ENCODE measurements around the gene INHBA.

Gene INHBA

DNA sequence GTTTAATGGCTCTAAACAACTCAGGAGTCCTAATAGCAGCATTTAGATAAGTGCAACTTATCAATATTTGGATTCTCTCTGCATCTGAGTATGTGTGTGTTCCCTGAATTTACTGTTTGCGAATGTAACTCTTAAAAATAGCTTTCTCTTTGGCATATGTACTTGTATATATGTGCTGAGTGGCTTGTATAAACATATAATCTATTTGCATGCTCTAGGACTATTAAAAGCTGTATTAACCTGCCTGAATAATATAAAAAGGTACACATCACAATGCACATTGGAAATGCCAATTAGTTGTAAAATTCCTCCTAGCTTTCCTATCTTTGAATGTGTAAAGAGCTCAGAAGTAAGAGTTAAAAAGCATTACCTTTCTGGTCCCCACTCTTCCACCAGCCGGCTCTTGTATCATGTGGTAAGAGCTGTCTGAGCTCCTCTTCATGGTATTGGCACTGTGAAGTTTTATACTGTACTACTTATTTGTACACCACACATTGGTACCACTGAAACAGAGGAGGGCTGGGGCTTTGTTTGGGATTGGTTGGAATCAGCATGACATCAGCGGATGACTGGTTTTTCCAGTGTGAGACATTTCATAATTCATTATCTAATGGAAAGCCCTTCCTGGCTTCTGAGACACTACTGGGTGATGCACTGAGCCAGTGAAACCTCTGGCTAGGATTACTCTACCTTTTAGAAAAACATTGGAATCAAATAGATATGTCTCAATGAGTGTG, at the start of gene INHBA:
Gene INHBA (minus strand): TSS at position 456 of the 737 bp plus-strand sequence. CDS start 2,716 bp downstream, outside the sequence.
- peak; percentile 97 for DNase-seq

DNA sequence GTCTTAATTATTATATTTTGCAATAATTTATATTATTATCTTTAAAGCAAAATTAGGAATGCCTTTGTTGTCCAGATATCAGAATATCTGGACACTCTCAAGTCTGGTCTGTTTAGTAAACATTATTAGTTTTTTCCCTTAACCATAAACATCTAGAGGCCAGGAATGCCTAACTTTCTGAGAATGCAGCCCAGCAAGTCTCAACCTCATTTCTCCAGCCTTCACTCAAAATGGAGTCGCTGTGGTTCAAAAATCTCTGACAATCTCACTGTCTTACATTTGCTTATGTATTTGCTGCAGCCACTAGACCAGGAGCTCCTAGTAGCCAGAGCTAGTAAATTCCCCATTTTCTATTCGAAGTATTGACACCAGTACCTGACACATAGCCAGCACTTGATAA, 49.7 kb upstream of the INHBA start:
- DNase-seq, result no peak

DNA sequence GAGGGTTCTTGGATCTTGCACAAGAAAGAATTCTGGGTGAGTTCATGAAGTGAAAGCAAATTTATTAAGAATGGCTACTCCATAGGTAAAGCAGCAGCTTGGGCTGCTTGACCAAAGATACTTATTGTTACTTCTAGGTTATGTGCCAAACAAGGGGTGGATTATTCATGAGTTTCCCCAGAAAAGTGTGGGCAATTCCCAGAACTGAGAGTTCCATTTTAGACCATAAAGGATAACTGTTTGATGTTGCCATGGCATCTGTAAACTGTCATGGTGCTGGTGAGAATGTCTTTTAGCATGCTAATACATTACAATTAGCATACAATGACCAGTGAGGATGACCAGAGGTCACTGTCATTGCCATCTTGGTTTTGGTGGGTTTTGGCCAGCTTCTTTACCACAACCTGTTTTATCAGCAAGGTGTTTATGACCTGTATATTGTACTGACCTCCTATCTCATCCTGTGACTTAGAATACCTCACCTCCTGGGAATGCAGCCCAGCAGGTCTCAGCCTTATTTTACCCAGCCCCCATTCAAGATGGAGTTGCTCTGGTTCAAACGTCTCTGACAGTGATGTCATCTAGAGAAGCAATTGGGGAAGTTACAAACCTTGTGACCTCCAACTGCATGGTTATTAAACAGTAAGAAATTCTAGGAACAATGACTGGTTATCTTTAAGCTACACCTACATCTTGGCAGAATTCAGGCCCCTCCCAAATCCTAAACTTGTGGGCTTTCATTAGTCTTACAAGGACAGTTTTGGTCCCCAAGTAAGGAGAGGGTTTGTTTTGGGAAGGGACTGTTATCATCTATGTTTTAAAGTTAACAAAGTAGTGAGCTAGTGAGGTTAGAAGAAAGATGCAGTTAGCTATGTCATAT, 48.0 kb upstream of the INHBA start:
- DNase-seq, result no peak

DNA sequence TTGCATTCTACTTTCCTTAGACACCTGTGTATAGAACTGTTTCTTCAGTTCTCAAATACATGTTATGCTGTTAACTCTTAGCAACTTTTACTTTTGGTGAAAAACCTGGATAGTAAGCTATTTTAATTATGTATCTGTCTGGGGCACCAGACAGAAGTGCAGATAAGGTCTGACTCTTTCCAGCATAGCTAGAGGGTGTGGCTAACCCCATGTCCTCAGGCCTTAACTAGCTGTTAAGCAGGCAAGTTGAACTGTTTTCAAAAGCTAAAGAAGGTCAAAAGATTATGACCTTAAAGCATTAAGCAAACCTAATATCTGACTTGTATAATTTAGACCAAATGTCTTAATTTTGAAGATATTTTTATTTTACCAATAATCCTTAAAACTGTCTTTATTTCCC, 45.1 kb upstream of the INHBA start:
- no peak for DNase-seq

DNA sequence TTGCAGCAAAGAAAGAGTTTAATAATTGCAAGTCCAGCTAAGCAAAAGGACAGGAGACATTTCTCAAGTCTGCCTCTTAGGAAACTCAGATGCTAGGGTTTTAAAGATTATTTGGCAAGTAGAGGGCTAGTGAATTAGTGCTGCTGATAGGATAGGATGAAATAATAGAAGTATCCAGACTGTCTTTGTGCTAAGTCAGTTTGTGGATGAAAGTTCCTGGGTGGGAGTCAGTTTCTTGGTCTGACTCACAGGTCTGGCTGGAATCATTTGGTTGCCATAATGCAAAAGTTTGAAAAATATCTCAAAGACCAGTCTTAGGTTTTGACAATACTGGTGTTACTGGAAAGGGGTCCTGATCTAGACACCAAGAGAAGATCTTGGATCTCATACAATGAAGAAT, 42.6 kb upstream of the INHBA start:
- peak; percentile 39 for DNase-seq

DNA sequence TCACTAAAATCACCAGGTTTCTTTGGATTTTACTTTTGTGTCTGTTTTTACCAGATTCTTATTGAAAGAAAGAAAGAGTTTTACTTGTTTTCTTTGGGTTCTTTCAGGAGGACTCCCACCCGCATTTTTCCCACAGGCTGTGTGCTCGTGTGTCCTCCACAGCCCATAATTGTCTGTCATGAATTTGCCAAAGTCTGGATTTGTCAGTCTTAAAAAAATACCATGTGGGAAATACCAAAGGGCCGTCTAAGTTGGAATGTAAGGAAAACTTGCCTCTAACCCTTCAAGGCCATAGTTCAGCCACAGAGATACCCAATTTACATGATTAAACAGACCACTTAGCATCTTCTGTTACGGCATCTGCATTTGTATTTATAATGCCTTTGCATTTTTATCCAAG, 41.3 kb upstream of the INHBA start:
- peak; percentile 20 for DNase-seq

DNA sequence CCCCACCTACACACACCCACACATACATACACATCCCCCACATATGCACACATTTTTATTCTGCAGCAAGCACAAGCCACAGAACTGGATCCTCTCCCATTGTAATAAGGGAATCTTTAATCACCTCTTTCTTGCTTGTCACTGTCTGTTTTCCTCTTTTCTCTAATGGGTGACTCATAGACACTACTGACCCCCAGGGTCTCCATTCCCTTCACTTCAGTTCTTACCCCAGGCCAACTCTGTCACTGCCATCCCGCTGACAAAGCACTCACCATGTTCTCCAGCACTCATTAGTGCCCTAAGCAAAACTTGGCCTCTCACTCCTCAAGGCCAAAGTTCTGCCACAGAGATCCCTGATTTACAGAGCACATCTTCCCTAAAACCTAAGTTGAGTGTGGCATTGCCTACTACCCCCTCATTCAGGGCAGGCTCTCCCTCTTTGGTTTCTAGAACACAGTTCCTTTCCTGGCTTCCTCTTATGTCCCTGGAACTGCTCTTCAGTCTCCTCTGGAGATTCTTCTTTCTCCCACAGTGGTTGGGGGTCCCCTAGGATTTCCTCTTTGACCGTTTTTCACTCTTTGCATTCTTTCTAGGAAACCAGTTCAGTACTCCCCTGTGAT, 39.6 kb upstream of the INHBA start:
- no peak for DNase-seq

DNA sequence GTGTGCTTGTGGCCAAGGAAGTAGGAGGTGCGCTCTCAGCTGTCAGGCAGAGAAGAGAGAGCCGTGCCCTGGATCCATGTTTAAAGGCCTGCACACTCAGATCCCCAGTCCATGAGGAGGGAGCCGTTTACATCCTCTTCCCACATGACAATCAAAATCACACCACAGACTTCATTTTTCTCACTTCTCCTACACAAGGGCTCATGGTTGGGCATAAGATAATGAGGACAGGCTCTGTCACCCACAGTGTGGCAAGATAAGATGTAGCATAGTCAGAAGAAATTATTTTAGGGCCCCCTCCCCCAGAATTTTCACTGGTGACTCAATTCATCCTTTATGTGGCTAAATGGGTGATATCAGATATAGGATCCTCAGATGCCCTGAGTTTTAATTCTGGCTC, 35.9 kb upstream of the INHBA start:
- DNase-seq, result no peak

DNA sequence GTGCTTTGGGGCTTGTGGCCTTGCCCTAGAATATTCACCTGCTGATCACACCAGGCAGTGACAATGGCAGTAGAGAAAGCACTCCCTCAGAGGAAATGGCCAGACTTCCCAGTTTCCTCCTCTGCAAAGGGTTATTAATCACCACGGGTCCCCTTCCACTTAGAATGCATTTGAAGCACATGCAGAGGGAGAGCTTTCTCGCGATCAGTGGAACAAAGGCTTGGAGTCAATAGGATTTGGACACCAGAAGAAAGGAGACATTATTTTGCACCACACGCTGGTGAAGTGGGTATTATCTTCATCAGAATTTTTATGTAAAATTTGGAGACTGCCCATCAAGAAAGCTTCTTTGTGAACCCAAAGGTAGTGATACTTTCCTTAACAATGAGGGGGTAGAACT, 35.4 kb upstream of the INHBA start:
- DNase-seq, result no peak

DNA sequence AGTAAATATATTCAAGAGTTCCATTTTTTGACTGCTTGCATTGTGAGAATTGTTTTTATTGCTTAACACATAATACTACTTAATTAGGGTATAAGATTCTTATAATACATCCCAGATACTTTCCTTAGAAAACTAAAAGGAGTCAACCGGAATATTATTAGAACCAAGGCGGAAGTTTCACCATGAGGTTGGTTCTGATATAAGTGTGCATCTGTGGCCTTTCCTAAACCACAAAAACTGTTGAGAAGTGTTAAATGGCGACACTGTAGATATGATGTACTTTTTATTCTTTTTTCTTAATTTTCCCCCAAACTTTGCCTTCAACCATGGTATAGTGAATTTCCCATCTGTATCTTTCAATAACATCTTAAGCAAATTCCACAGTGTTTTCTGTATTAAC, 32.3 kb upstream of the INHBA start:
- DNase-seq, result no peak

DNA sequence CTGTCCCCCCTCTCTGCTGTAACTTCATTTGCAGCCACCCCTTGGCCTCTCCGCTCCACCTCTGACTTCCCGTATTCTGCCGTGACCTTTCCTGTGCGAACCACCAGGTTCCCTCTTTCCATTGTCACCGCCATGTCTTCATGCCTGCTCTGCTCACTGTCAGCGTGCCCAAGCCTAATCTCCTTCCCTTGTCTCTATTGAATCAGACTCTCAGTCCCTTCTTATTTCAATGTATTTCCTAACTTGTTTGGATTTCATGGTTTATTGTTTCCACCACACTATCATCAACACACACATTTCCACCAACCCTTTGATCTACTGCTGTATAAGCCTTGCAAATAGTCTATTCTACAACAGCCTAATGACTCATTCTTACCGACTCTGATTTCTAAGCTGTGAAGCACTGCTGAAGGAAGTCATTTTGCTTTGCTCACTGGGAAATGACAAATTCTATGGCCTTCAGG, 30.0 kb upstream of the INHBA start:
- DNase-seq, result peak; percentile 30

DNA sequence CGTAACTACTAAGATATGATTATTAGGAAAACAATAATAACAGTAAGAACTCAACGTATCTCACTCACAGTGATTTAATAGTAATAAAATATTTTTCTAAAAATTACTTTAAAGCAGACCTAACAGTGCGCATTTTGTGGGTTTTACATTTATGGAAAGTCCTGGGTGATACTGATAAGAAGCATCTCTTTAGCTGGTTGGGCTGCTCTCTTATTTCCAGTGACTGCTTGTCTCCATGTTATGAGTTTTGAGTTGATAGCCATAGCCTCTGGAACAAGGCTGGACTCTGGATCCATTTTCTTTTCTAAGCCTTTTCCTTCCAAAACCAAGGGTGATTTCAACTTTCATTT, 29.5 kb upstream of the INHBA start:
- DNase-seq, result no peak

DNA sequence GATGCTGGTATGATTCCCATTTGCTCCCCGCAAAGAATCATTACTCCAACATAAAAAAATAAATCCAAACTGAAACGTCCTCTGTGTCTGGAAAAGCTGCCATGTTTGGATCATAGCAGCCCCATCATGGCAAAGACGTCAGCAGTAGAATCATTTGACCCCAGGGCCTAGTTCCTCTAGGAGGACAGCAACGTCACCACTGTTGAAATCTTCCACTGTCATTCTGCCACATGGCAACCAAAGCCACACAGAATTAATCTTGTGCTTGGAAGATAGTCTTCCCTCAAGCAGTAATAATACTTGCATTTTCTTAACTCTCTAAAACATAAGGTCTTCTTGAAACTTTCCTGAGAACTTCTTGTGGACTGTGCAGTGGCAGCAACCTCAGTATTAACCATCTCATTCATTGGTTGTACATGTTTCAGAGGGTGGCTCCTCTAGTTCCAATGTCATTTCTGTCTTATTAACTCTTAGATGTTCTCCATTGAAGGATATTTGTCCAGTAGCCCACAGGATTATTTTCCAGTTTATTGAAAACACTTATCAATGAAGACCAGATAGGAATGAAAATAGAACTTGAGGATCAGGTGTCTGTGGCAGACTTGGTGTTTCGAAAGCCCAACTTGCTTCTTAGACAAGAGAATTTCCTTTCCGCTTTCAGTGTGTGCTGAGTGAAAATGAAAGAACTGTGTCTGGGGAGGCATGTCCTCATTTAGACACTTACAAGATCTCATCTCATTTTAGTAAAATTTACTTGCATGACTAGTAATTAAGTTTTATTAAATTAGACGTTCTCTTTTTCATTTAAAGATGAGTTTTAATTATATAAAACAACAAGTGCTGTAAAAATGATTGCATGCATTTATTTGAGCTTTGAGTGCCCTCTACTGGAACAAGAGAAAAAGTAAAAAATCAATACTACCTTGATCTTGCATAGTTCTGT, 28.9 kb upstream of the INHBA start:
- DNase-seq, result peak; percentile 33

DNA sequence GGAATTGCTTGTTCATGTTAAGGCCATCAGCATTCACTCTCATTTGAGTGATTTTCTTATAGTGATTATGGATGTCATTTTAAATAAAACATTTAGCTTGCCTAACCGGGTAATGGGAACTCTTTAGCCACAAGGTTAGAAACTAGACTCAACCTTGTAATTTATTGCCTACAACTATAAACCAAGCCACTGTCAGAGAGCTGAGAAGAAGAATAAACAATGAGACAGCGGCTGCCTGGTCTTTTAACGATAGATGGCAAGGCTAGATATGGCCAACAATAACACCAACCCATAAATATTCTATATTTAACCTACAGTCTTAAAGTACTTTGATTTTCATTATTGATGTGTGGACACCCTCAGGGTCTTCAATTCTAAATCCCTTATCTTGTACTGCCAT, 27.8 kb upstream of the INHBA start:
- DNase-seq, result no peak

DNA sequence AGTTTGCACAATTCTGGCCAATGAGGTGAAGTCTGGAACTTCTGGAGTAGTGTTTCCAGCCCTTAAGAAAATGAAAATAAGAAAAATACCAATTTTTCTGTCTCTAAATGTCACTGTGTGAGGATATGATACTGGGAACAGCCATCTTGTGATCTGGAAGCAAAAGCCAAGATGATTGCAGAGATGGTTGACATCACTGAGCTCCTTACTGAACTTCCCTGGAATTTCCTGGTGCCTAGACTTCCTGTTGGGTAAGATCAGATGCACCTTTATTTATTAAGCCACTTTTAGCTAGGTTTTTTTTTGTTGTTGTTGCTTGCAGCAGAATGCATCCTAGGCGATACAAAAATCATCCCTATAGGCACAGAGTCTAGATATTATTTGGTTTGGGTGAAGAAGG, 27.3 kb upstream of the INHBA start:
- DNase-seq, result no peak

DNA sequence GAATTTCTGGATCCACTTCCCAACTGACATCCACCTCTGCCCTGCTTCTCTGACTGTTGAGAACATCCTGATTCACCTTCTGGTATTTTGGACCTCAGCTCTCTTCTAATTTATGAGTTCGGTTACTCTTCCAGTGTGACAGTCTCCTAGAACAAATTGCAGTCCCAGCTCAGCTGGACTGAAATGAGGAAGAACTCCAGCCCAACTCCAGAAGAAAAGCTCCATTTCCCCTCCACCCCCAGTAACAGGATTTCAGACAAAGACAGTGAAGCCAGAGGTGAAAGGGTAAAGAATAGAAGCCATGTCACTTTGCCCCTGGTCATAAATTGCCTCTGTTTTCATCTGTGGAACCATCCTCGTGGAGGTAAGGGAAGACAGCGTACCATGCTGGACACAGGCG, 26.2 kb upstream of the INHBA start:
- no peak for DNase-seq

DNA sequence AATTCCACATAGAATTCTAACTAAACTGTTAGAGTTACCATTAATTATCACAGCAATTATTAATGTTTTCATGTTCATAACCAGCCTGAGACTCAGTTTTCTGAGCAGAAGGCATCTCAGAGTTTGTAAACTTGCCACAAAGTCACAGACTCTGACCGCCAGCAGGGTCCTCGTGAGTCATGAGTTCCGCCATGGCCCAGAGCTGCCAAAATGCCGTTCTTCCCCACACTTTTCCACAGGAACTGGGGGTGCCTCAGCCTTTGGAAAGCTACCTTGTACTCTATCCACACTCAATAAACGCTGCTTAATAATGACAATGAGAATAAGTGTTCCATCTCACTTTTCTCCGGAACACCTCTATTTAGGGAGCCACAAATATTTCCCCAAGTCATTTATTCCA, 22.1 kb upstream of the INHBA start:
- DNase-seq, result no peak

DNA sequence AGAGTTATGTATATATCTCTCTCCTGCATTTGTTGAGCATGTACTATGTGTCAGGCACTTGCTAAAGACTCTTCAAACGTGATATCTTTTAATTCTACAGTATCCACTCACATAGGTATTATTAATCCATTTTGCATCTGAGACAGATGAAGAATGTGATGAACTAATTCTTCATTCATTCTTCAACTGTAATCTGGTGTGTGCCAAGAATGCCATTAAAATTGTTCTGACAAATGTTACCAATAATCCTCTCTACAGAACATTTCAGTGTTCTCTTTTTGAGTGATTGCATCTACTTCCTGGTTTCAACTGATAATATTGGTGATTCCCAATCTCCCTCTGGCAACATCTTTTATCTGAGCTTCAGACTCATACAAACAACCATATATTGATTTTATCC, 18.0 kb upstream of the INHBA start:
- no peak for DNase-seq

DNA sequence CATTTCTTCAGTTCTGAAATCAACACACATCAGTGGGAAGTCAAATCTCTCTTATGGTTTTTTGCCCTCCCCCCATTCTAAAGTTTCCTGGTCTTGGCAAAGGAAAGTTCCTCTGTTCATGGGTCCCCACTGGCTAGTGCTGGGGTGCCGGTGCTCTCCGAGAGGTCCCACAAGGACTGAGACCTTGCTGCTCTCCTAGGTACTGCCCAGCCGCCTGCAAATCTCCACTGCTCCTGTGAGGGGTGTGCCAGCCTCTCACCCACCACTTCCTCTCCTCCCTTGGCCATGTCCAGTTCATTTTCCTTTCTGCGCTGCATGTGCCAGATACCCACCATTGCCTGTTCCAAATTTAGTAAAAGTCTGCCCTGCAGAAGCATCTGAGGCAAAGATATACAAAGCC, 17.2 kb upstream of the INHBA start:
- DNase-seq, result no peak

DNA sequence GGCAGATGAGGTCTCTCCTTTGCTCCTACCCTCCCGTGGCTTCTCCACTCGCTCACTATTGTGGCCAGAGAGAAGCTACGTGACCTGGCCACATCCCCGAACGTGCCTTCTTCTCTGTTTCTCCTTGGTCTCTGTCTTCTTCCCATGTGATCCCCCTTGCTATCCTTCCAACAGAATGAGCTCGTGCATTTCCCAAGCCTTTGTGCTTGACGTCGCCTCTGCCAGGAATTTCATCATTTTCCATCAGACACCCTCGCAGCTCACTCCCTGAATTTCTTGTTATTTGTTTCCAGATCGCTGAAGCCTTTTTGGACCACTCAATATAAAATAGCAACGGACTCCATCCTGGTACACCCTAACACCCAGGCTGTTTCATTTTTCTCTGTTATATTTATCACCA, 13.8 kb upstream of the INHBA start:
- no peak for DNase-seq

DNA sequence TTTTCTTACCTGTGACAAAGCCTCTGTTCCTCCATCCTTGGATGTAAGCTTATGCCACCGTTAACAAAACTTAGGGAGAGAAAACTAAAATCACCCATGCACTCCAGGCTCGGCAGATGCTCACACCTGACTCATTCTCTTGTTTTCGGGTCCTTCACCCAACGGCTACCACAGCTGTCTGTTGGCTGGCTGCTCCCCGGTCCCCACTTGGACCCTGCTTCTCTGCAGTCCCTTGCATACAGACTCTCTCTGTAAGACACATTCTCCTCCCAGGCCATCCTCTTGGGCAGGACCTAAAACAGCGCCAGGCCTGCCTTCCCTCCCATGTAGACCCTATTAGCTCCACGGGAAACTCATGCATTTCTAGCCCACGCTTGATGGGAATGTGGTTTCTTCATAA, 12.1 kb upstream of the INHBA start:
- no peak for DNase-seq

DNA sequence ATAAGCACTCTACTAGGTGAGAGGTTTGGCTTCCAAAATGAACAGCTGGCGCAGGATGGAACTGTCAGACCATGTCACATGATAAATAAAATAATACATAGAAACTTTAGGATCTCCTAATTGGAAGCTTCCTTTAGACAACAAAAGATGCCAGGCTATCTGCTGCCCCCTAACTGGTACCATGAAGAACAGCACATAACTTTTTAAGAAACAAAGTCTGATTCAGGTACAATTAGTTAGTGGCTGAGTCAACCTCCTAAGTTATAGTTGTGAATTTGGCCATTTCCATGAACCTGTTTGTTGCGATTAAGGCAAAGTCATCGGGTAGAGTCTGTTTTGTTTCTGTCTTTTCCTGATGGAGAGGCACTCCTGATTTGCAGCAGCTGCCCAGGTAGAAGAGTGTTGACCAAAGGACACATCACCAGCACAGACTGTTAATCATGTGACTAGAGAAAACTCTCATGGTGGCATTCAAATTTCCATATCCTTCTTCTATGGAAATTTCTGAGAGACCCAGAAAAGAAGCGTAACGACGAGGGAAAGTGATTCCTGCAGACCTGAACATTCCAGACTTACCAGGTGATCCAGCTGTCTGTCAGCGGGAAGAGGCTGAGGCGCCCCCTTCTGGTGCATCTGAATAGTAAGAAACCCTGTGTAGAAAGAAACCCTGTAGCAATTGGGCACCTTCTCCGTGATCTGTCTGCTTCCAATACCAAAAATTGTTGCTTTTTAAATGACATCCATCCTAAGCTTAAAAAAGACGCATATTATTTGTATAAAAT, 8.6 kb upstream of the INHBA start:
- DNase-seq, result no peak
